GM12878 (cell line): ENCODE data around the gene USP36. TPM values are rescaled to one million over a fixed set of nuclear protein-coding genes. Genes with fewer than 3 reads are reported as not detected.
A peak's percentile ranks its signal among the peaks of the same experiment; 100 is the strongest.

Experiments
- ATAC-seq: fragments of 200-7000 bp; cut with Tn5 transposase; 3 replicates; pipeline ENCODE4 v1.9.1; 2020; ENCODE audit warnings: mild to moderate bottlenecking, moderate library complexity
- BruUV-seq: library from RNA; stranded (reverse); fragments of 400-500 nt; replicated peaks from 2 replicates; lab custom pipeline; 2021; lab: Mats Ljungman, UMichigan
- CTCF ChIA-PET: fragments of 300-600 bp; sonication (Branson Sonifier 250); formaldehyde crosslinking; extraction: SDS; loops from one replicate; lab custom pipeline; 2021; ENCODE audit warnings: inconsistent platforms; lab: Yijun Ruan, JAX
- POLR2A ChIA-PET: fragments of 350-600 bp; formaldehyde crosslinking; extraction: SDS; loops from one replicate; lab custom pipeline; 2021; ENCODE audit warnings: inconsistent platforms; lab: Charles Lee
- RAD21 ChIA-PET: fragments of 300-600 bp; sonication (Branson Sonifier 250); formaldehyde crosslinking; loops from one replicate; lab custom pipeline; 2023; ENCODE audit warnings: antibody characterized with exemption; ENCODE audit not compliant: unreplicated experiment; lab: Charles Lee
- SMC1A ChIA-PET: fragments of 300-600 bp; sonication (Branson Sonifier 250); formaldehyde crosslinking; loops from one replicate; lab custom pipeline; 2023; ENCODE audit not compliant: unreplicated experiment, uncharacterized antibody; lab: Charles Lee
- DNase-seq: peaks from one replicate; pipeline ENCODE4 v3.0.0-alpha.2; 2011; ENCODE audit warnings: low read depth, low spot score
- FAIRE-seq: peaks from 3 replicates; lab custom pipeline; 2011; peaks lifted over from hg19 to GRCh38; lab: Jason Lieb, UNC
- H2AFZ ChIP-seq: 2 replicates; pipeline ENCODE4 v1.6.0; 2011; ENCODE audit warnings: low read depth, low read length, control low read depth; ENCODE audit not compliant: control insufficient read depth
- H3K27ac ChIP-seq: 2 replicates; pipeline ENCODE4 v1.5.1; 2011; ENCODE audit warnings: control low read depth; ENCODE audit not compliant: control insufficient read depth, insufficient read depth
- H3K27me3 ChIP-seq, 2 experiments: replicated peaks in 1 of 2; 2 replicates each; pipeline versions ENCODE4 v1.6.0 to v1.6.1; 2011; ENCODE audit warnings: low read length in 1 of 2; ENCODE audit not compliant: control insufficient read depth in 2 of 2, insufficient read depth in 2 of 2
- H3K36me3 ChIP-seq, 2 experiments: 2 replicates each; pipeline ENCODE4 v1.5.1; 2011; ENCODE audit warnings: low read length in 1 of 2; ENCODE audit not compliant: control insufficient read depth in 2 of 2, insufficient read depth in 2 of 2
- H3K4me1 ChIP-seq: 2 replicates; pipeline ENCODE4 v1.6.1; 2011; ENCODE audit warnings: mild to moderate bottlenecking, low read length, moderate library complexity, mixed read lengths; ENCODE audit not compliant: control insufficient read depth, insufficient read depth
- H3K4me2 ChIP-seq: 2 replicates; pipeline ENCODE4 v1.6.0; 2011; ENCODE audit warnings: control low read depth; ENCODE audit not compliant: control insufficient read depth, insufficient read depth
- H3K4me3 ChIP-seq: fragments of 200-600 bp; sonication (generic); 2 replicates; pipeline ENCODE4 v1.5.1; 2016
- H3K79me2 ChIP-seq: 2 replicates; pipeline ENCODE4 v1.6.0; 2011; ENCODE audit warnings: low read length; ENCODE audit not compliant: control insufficient read depth, insufficient read depth
- H3K9ac ChIP-seq: 2 replicates; pipeline ENCODE4 v1.8.0; 2011; ENCODE audit warnings: low read length, control low read depth, mixed read lengths; ENCODE audit not compliant: control insufficient read depth, insufficient read depth
- H3K9me3 ChIP-seq: replicated peaks from 3 replicates; pipeline ENCODE4 v1.5.1; 2011; ENCODE audit warnings: mild to moderate bottlenecking, low read length; ENCODE audit not compliant: control insufficient read depth, insufficient read depth
- H4K20me1 ChIP-seq: 2 replicates; pipeline ENCODE4 v1.6.0; 2011; ENCODE audit not compliant: control insufficient read depth, insufficient read depth
- BMI1 ChIP-seq: fragments of 450-650 bp; IDR thresholded peaks from 2 replicates; pipeline ENCODE4 v1.6.1; 2016; ENCODE audit warnings: mild to moderate bottlenecking, moderate library complexity, borderline replicate concordance
- CREM ChIP-seq: IDR thresholded peaks from 2 replicates; pipeline ENCODE4 v1.6.1; 2014; ENCODE audit warnings: antibody characterized with exemption, low read depth
- E2F8 ChIP-seq: fragments of 450-650 bp; IDR thresholded peaks from 2 replicates; pipeline ENCODE4 v1.6.1; 2018; ENCODE audit warnings: mild to moderate bottlenecking, low read depth, moderate library complexity; ENCODE audit not compliant: partially characterized antibody
- HDAC2 ChIP-seq: fragments of 200-600 bp; sonication (generic); IDR thresholded peaks from 2 replicates; pipeline ENCODE4 v1.6.1; 2017
- IKZF2 ChIP-seq, 2 experiments: fragments of 450-650 bp; IDR thresholded peaks; 2 replicates each; pipeline ENCODE4 v1.6.1; 2017; ENCODE audit warnings: mild to moderate bottlenecking in 2 of 2, moderate library complexity in 2 of 2
- JUNB ChIP-seq: IDR thresholded peaks from 2 replicates; pipeline ENCODE4 v1.6.1; 2016; ENCODE audit warnings: antibody characterized with exemption, mild to moderate bottlenecking
- LARP7 ChIP-seq: fragments of 450-650 bp; IDR thresholded peaks from 2 replicates; pipeline ENCODE4 v1.6.1; 2017; ENCODE audit warnings: mild to moderate bottlenecking
- RAD51 ChIP-seq: fragments of 450-650 bp; IDR thresholded peaks from 2 replicates; pipeline ENCODE4 v1.6.1; 2016; ENCODE audit warnings: moderate library complexity, mild to moderate bottlenecking, inconsistent platforms
- SMARCA5 ChIP-seq: fragments of 450-650 bp; IDR thresholded peaks from 2 replicates; pipeline ENCODE4 v1.6.1; 2017; ENCODE audit warnings: mild to moderate bottlenecking
- TBL1XR1 ChIP-seq: IDR thresholded peaks from 2 replicates; pipeline ENCODE4 v1.6.1; 2012; ENCODE audit warnings: low read depth, low read length, improper control_type of control experiment
- ZBTB40 ChIP-seq: fragments of 450-650 bp; IDR thresholded peaks from 2 replicates; pipeline ENCODE4 v1.6.1; 2016; ENCODE audit warnings: mild to moderate bottlenecking, moderate library complexity, borderline replicate concordance
- ZNF274 ChIP-seq: IDR thresholded peaks from one replicate; pipeline ENCODE4 v1.8.0; 2011; ENCODE audit not compliant: insufficient read length, insufficient read depth
- ZNF592 ChIP-seq: fragments of 450-650 bp; IDR thresholded peaks from 2 replicates; pipeline ENCODE4 v1.6.1; 2017; ENCODE audit warnings: mild to moderate bottlenecking, moderate library complexity
- WGBS: methylation state at CpG from one replicate; pipeline ENCODE4 v1.1.6; 2016; ENCODE audit warnings: low lambda C conversion rate; ENCODE audit not compliant: insufficient replicate concordance, insufficient coverage; ENCODE audit errors: missing lambda C conversion rate; 5-methylcytosine and 5-hydroxymethylcytosine counted together
- in situ Hi-C: fragments of 300-500 bp; cut with MboI; formaldehyde crosslinking; loops from 9 replicates; pipeline ENCODE4 v1.14.3; 2018; ENCODE audit warnings: mixed read lengths
- intact Hi-C: fragments of 100-400 bp; cut with micrococcal nuclease; formaldehyde crosslinking; loops from one replicate; pipeline ENCODE4 v1.14.2; 2022; ENCODE audit not compliant: unreplicated experiment
- polyA plus RNA-seq, 11 experiments: library from polyadenylated mRNA; depleted of rRNA in 4 of 11; unstranded in 6 of 11; stranded (reverse) in 5 of 11; fragments of >200 nt; fragmentation: Nextera tagmentation in 4 of 11; fragmentation: Illumina TruSeq in 1 of 11; extraction: Ambion mirVana in 4 of 11; extraction: Trizol in 1 of 11; gene quantifications; 1 replicate in 1 of 11; 2 replicates in 10 of 11; pipeline versions ENCODE4 v1.2.1 to v1.2.3, GENCODE V29; 2011 to 2016; ENCODE audit warnings: inconsistent platforms in 2 of 11, missing spikeins in 2 of 11, low read depth in 1 of 11
- total RNA-seq, 4 experiments: library from RNA; depleted of rRNA in 3 of 4; stranded (reverse); fragments of >200 nt in 3 of 4; fragmentation: Illumina TruSeq in 1 of 4; extraction: Trizol in 1 of 4; gene quantifications; 2 replicates each; pipeline versions ENCODE4 v1.2.1 to v1.2.3, GENCODE V29; 2013 to 2021

The USP36 gene
- total and polyA plus RNA-seq, 10 of the 15 experiments (the other 5 are each of a cell fraction or from before 2014, with no cell fraction given) = 7.2 to 65.7 (median 33.6) TPM

- Histone ChIP-seq H3K27ac (peak overlapping the region; percentile 97), H3K27me3 (no peaks in the 10 kb centered on the region), H3K4me1 (peaks cover 6% of the 10 kb centered on the region; the same call in 1 of the 2 replicates), H3K9ac (peak overlapping the region; percentile 98), H3K36me3 (no peaks in the 10 kb centered on the region), H3K79me2 (peaks cover 71% of the 10 kb centered on the region), H2AFZ (no peak overlapping the region), H4K20me1 (no peaks in the 10 kb centered on the region), H3K9me3 (no peaks in the 10 kb centered on the region), H3K4me2 (peak overlapping the region; percentile 79), H3K4me3 (peak overlapping the region; percentile 82)
- WGBS = 0% methylated on average over 3 of the region's 3 CpGs
- ChIA-PET POLR2A (interaction anchor here (0.7 to 2.1 kb wide), 12 partner anchors 9 to 83 kb away, joined by 3 to 10 read pairs (median 4); no protein-coding TSS in a partner anchor), CTCF (interaction anchor here (0.7 to 1.5 kb wide), 5 partner anchors 11 to 63 kb away, joined by 3 to 7 read pairs (median 5); no protein-coding TSS in a partner anchor), SMC1A (interaction anchor here (0.6 to 2.6 kb wide), 11 partner anchors 9 to 88 kb away, joined by 3 to 21 read pairs (median 4); no protein-coding TSS in a partner anchor), RAD21 (interaction anchor here (0.6 to 3.1 kb wide), 14 partner anchors 9 to 71 kb away, joined by 3 to 23 read pairs (median 6); no protein-coding TSS in a partner anchor)
- peak; percentile 33 for ATAC-seq
- no peak for FAIRE-seq
- in situ Hi-C loops = no loop called here
- DNase-seq = no peak
- intact Hi-C loops = loop anchor here (2.0 kb wide), 2 partner anchors 45 to 71 kb away; no protein-coding TSS in a partner anchor
- BruUV-seq = no TSS peak
- no peak for TF ChIP-seq E2F8
- no peak for TF ChIP-seq HDAC2
- no peak for TF ChIP-seq ZNF592
- no peak for TF ChIP-seq RAD51
- no peak for TF ChIP-seq BMI1
- TF ChIP-seq IKZF2 (IDR thresholded peaks at IDR 0.05) = no peak
- no peak for TF ChIP-seq TBL1XR1
- TF ChIP-seq ZBTB40 = no peak
- TF ChIP-seq CREM = no peak
- no peak for TF ChIP-seq SMARCA5
- no peak for TF ChIP-seq ZNF274
- TF ChIP-seq LARP7 = no peak
- no peak for TF ChIP-seq JUNB
Measured at GRCh38 chr17:78779850-78780249, 60.8 kb downstream of the USP36 start.
